ENCODE data around the gene AQP7.
"Not testable (repeated sequence)": the region's sequence is repeated elsewhere in the genome, so short reads cannot be mapped to it uniquely, and the experiment has no call there.

Gene AQP7

GRCh38 chr9:33393581-33393980, 8.8 kb downstream of the AQP7 start:
- DNase-seq = no peak

- not testable (repeated sequence) for DNase-seq
Observed at GRCh38 chr9:33392591-33393021, 9.8 kb downstream of the AQP7 start.

DNA sequence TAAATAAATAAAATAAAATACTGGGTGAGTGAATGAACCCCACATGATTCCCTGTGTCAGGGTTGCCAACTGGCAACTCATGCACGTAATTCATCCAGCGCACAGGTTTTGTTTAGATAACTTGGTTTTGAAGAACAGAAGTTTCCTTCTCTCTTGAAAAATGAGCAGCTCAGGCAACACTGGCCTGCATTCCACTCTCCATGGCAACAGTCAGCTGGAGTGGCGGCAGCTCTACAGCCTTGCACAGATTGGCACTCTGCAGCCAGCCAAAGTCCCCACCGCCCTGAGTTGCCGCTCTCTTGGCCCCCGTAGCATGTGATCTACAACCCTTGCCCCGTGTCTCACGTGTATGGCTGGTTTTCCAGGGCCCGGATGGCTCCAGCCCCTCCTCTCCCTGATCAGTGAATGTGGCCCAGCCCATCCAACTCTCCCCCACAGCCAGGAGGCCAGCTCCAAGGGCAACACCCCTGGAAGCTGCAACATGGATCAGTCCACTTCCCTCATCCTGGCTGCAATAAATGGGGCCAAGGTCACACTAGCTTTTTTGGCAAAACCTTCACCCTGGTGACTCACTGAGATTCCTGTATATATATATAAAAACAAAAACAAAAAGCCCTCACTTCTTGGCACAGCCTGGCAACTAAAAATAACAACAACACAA, 11.1 kb downstream of the AQP7 start:
- not testable (repeated sequence) for DNase-seq

- no peak for DNase-seq
Observed at GRCh38 chr9:33388110-33388994, 14.0 kb downstream of the AQP7 start.

- not testable (repeated sequence) for DNase-seq
Observed at GRCh38 chr9:33386998-33387397, 15.4 kb downstream of the AQP7 start.

DNA sequence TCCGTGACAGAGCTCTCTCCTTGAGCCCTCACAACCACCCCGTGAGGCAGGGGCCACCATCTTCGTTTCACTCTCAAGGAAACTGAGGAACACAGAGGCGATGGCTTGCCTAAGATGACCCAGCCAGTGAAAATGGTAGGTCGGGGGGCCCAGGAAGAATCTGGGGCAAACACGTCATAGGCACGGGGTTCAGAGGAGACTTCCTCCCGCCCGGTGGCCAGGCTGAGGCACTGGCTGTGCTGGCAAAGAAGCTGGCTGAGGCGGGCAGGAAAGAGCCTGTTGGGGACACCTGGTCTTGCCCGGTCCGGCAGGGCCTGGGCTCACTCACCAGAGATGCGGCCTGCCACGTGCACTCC, 15.7 kb downstream of the AQP7 start:
- DNase-seq = not testable (repeated sequence)

GRCh38 chr9:33385979-33386640, 16.3 kb downstream of the AQP7 start:
- not testable (repeated sequence) for DNase-seq

DNA sequence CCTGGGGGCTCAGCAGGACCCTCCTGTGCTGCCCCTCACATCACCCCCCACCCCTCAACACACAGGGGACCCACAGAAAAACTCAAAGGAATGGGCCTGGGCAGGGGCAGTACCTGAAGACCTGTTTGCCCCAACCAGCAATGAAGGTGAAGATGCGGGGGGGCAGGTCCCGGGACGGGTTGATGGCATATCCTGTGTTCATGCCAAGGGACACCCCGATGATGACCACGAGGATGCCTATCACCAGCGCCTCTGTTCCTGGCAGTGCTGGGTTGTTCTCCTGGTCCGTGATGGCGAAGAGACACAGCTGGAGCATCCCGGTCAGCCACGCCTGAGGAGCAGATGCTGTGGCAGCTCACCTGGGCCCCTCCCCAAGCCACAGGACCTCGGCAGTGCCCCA, 16.8 kb downstream of the AQP7 start:
- not testable (repeated sequence) for DNase-seq

GRCh38 chr9:33383396-33383795, 19.0 kb downstream of the AQP7 start:
- not testable (repeated sequence) for DNase-seq

GRCh38 chr9:33382397-33382796, 20.0 kb downstream of the AQP7 start:
- DNase-seq = not testable (repeated sequence)

- DNase-seq = no peak
Observed at GRCh38 chr9:33381231-33381791, 21.1 kb downstream of the AQP7 start.

GRCh38 chr9:33380390-33381094, 21.8 kb downstream of the AQP7 start:
- DNase-seq = no peak

DNA sequence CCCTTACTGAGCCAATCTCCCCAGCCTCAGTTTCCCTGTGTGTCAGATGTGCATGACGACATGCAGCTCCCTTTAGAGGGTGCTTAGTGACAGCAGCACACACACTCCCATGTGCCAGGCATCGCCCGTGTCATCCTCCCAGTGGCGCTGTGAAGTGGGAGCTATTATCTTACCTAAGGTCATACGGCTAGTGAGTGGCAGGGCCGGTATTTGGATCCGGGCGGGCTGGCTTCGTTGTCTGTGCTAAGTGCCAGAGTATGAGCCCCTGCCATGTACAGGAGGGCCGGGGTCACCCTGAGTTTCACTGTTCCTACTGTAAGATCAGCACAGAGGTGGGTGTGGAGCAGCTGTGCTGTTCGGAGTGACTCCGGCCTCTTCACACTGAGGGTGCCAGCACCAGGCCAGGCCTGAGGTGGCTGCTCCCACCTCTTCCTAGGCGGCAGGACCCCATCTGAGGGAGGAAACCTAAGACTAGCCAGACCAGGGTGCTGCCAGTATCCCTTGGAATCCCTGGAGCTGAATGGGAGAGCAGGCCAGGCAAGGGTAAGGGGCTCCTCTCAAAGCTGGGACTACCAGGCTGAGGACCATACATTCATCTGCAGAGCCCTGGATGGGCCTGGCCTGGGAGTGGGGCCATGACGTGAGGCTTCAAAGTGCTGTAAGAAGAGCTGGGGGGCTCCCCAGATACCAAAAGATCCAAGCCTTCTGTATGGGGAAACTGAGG, 22.5 kb downstream of the AQP7 start:
- DNase-seq = no peak

DNA sequence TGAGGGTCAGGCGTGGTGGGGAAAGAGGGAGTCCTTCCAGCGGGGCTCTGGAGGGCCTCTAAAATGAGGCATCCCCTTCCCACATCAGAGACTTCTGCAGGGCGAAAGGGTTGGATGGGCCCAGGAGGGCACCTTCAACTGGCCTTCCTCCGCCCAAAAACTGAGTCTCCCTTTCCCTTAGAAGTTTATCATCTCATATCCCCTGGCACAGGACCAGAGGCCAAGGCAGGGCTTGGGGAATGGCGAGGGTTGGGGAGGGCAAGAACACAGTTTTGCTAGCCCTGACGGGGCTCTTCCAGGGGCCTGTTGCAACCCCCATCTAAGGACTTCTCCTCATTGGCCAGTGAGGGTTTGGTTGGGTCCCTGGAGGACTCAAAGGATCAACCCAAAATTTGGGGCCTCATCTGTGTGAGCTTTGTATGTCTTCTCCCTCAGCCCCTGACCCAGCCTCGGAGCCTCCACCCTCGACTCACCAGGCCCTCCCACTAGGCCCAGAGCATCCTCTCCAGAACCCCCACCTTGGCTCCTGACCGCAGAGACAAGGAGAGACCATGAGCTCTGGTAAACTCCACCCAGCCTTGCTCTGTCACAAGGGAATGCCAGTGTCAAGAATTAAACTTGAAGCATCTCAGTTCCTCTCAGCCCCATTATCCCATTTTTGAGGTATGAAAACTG, 24.1 kb downstream of the AQP7 start:
- no peak for DNase-seq

DNA sequence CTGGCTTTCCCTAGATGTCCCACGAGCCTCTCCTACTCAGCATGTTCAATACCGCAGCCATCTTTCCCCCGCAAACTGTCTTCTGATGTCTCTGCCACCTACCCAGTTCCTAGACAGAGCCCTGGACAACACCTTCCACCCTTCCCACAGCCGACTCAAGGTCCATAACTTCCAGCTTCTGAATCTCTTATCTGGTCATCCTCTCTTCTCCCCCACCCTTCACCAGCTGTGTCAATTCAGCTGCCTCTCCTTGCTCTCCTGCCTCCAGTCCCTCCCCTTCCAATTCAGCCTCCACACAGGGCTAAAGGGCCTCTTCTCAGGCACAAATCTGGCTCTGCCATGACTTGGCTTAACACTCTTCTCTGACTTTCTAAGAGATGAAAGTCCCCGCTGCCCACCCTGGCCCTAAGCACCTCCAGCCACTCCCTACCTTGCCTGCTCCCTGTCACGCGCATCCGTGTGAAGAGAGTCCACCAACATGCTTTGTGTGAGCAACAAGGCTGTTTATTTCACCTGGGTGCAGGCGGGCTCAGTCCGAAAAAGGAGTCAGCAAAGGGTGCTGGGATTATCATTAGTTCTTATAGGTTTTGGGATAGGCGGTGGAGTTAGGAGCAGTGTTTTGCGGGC, 25.2 kb downstream of the AQP7 start:
- DNase-seq = no peak

- DNase-seq = no peak
Observed at GRCh38 chr9:33375841-33376321, 26.5 kb downstream of the AQP7 start.

GRCh38 chr9:33375238-33375840, 27.0 kb downstream of the AQP7 start:
- no peak for DNase-seq

DNA sequence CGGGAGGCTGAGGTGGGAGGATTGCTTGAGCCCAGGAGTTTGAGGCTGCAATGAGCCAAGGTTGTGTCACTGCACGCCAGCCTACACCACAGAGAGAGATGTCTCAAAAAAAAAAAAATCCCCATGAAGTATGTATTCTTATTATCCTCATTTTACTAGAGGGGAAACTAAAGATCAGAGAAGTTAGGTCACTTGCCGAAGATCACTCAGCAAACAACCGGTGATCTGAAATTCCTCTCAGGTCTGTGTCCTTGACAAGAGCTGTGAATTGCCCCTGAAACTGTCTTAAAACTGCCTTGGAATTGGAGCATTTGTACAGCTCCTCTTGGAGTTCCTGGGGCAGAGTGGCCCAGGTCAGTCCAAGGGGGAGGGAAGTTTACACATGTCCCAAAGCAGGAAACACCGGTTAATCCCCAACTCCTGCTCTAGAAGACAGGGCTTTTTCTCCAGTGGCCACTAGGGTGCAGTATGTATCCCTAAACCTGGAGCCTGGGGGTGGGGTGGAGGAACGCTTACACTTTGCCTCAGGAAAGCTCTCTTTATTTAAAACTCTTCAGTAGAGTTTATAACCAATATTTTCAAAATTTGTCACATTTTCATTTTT, 27.6 kb downstream of the AQP7 start:
- DNase-seq = peak; percentile 66 to 70

- DNase-seq = no peak
Observed at GRCh38 chr9:33374190-33374589, 28.2 kb downstream of the AQP7 start.

DNA sequence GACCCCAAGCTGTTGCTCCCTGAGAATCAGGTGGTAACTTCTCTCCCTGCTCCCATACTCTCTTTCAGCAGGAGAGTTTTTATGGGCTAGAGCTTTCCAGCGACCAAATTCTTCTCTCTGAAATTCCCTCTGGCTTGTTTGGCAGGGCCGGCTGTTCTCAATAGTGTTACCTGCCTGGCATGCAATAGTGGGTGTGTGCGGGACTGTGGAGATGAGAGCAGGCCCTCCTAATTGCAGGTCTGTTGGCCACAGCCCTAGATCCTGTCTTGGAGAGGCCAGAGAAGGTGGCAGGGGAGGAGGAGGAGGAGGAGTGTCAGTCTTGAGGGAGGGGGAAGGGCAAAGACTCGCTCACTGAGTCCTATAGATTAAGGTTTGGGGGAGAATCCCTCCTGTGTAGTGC, 29.5 kb downstream of the AQP7 start:
- no peak for DNase-seq
